ENCODE data around the gene COL28A1.

- no peak for TF ChIP-seq CTCF (IDR thresholded peaks at IDR 0.05; ENCODE audit: low read depth, low read length, poor library complexity, severe bottlenecking)
- no peak for TF ChIP-seq EZH2phosphoT487 (IDR thresholded peaks at IDR 0.05; ENCODE audit: borderline replicate concordance, low read length)
Measured at GRCh38 chr7:7512861-7513597, 22.6 kb downstream of the COL28A1 start.

Data from DOHH2 (cell line).